GM19043 (cell line): ENCODE measurements around the gene MCTP1.
A peak's percentile ranks its signal among the peaks of the same experiment; 100 is the strongest.
"Not testable (repeated sequence)": the region's sequence is repeated elsewhere in the genome, so short reads cannot be mapped to it uniquely, and the experiment has no call there.

Experiments used
- ATAC-seq: cut with Tn5 transposase; IDR thresholded peaks from one replicate; pipeline ENCODE4 v1.9.1; 2021; ENCODE audit warnings: low read depth; ENCODE audit not compliant: unreplicated experiment

Gene MCTP1

DNA sequence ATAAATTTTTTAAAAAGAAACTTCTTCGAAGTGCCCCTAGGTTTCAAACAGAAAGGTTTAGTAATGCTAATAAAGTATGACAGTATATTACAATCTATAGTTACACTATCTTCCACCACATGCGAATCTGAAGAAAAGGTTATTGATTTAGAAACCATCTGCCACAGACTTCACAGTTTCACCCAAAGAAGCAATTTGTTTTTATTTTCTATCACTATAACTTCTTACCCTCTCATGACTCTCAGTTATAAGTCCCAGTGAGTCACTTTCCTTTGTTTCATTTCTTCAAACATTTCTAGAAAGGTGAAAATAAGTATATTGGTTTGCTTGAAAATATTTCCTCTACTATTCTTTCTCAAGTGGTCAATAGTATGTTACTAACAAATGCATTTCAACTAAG, 93.6 kb downstream of the MCTP1 start:
- peak; percentile 90 for ATAC-seq

- no peak for ATAC-seq
These were observed 100.0 kb downstream of the MCTP1 start for GRCh38 chr5:95184924-95185323.

- ATAC-seq = no peak
These were observed 103.2 kb downstream of the MCTP1 start for GRCh38 chr5:95181644-95182043.

GRCh38 chr5:95178046-95178651, 106.7 kb downstream of the MCTP1 start:
- ATAC-seq = no peak

DNA sequence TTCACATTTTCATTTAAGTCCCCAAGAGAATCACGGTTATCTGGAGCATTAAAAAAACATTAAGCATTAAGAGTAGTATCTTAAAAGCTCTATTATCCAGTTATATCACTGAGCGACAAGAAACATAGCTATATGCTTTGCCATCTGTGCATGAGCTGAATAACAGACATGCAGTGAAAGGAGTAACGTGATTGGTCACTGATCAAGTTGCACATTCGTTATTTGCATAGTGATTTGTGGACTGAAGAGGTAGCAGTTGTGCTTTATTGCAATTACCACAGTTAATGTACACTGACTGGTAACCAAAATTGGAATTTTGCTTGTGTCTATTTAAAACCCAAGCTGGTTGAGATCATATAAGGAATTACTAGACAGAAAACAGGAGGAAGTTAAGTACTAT, 107.4 kb downstream of the MCTP1 start:
- ATAC-seq = no peak

- ATAC-seq = no peak
These were observed 109.8 kb downstream of the MCTP1 start for GRCh38 chr5:95175106-95175505.

DNA sequence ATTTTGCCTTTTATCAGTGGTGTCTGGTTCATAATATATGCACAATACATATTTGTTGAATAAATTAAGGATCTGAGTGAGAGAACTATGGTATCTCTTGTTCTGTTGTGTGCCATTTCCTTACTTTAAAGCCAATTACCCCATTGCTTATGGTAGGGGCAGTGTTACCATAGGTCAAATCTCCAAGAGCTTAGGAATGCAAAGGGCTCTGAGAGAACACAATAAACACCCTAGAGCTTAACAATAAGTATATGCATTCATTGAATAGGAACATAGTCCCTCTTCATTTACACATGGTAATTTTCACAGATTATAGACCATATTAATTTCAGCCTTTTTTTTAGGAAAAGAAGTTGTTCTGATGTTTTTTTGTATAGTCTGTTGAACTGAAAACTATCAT, 112.2 kb downstream of the MCTP1 start:
- no peak for ATAC-seq

- ATAC-seq = no peak
These were observed 120.0 kb downstream of the MCTP1 start for GRCh38 chr5:95164861-95165260.

DNA sequence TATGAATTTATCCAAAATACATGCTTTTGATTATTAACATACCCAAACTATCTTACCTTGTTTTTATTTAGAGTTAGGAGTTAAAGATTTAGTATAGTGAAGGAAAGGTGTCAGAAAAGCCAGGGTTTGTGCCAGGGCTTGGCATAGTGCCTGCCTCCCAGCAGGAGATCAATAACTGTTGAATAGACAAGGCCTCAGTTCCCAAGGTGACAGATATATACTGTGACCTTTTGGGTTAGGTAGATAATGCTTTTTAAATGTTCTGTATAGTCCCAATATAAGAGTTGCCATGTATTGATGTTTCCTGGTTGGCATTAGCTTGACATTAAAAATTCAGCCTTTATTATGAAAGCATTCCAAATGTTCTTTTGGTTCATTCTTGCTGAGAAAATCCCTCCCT, 121.8 kb downstream of the MCTP1 start:
- ATAC-seq = no peak

- peak; percentile 58 for ATAC-seq
These were observed 122.5 kb downstream of the MCTP1 start for GRCh38 chr5:95162231-95162992.

- ATAC-seq = no peak
These were observed 125.3 kb downstream of the MCTP1 start for GRCh38 chr5:95159603-95160002.

DNA sequence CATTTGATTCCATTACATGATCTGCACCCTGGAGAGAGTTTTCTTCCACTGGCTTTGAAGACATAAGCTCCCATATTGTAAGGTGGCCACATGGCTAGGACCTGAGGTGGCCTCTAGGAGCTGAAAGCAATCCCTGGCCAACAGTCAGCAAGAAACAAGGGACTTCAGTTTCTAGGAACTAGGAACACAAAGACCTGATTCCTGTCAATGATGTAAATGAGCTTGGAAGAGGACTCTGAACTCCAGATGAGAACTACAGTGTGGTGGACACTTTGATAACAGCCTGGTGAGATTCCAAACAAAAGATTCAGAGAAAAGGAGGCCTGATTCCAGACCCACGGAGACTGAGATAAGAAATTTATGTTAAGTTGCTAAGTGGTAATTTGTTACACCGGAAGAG, 129.0 kb downstream of the MCTP1 start:
- no peak for ATAC-seq

- ATAC-seq = no peak
These were observed 131.4 kb downstream of the MCTP1 start for GRCh38 chr5:95153511-95153910.

DNA sequence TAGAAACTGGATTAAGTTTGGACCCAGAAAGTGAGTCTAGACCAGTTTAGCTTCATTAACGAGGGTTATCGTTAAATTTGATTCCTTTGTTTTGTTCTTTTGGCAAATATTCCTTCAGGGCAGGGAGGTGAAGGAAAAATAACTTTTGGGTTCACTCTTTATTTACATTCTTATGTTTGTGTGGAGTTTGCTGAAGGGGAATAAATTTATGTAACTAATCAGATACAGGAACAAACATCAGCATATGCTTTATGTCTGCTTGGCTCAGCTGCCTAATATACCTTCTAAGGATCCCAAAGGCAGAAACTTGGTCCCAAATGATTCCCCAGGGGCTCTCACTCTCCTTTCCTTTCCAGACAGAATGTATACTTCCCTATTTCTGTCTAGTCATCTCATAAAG, 132.4 kb downstream of the MCTP1 start:
- ATAC-seq = no peak

GRCh38 chr5:95152131-95152530, 132.8 kb downstream of the MCTP1 start:
- ATAC-seq = no peak

DNA sequence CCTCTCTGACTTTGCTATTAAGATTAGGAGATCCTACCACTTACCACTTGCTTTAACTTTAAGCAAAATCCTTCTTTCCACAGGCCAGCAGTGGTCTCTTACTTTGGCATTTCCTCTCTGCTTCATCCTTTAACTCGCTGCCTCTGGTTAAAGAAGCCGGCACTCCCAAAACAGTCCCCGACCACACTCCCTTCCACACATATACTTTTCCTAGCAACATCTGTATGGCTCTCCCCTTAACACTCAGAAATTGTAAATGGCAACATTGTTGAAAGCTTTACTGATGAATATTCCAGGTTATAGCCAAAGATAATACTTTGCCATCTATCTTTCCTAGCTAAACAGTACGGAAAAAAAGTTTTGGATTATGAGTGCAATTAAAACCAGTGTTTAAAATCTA, 133.2 kb downstream of the MCTP1 start:
- ATAC-seq = no peak

GRCh38 chr5:95149387-95149786, 135.5 kb downstream of the MCTP1 start:
- no peak for ATAC-seq

GRCh38 chr5:95148453-95148852, 136.4 kb downstream of the MCTP1 start:
- no peak for ATAC-seq

DNA sequence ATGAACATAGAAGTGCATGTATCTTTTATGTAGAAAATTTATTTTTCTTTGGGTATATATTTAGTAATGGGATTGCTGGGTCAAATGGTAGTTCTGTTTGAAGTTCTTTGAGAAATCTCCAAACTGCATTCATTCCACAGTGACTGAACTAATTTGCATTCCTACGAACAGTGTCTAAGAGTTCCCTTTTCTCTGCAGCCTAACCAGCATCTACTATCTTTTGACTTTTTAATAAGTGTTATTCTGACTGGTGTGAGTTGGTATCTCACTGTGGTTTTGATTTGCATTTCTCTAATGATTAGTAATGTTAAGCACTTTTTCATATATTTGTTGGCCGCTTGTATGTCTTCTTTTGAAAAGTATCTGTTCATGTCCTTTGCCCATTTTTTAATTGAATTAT, 141.0 kb downstream of the MCTP1 start:
- not testable (repeated sequence) for ATAC-seq

GRCh38 chr5:95142145-95142544, 142.7 kb downstream of the MCTP1 start:
- no peak for ATAC-seq

GRCh38 chr5:95141141-95141540, 143.8 kb downstream of the MCTP1 start:
- ATAC-seq = no peak

- no peak for ATAC-seq
These were observed 150.6 kb downstream of the MCTP1 start for GRCh38 chr5:95134326-95134725.
